CD14-positive monocyte (primary cell): ENCODE data around the gene LRRFIP1. TPM values are rescaled to one million over a fixed set of nuclear protein-coding genes. Genes with fewer than 3 reads are reported as not detected.
"Not testable (repeated sequence)": the region's sequence is repeated elsewhere in the genome, so short reads cannot be mapped to it uniquely, and the experiment has no call there.

ENCODE experiments used
- DNase-seq, 3 donors: peaks; one replicate each; pipeline ENCODE4 v3.0.0-alpha.2; 2011 to 2022
- H2AFZ ChIP-seq: 2 replicates; pipeline ENCODE4 v1.6.0; 2012; ENCODE audit warnings: mild to moderate bottlenecking, low read depth, low read length, inconsistent platforms; ENCODE audit not compliant: insufficient read depth, poor library complexity, severe bottlenecking
- H3K27ac ChIP-seq, 2 donors: 1 replicate in 1 of 2; 2 replicates in 1 of 2; pipeline ENCODE4 v1.5.1; 2012 to 2013; ENCODE audit warnings: low read length in 2 of 2, control low read depth in 1 of 2, inconsistent platforms in 1 of 2, low read depth in 1 of 2, mild to moderate bottlenecking in 1 of 2
- H3K27me3 ChIP-seq, 2 donors: one replicate each; pipeline versions ENCODE4 v1.6.0 to v1.6.1; 2011 to 2013; ENCODE audit warnings: low read length in 2 of 2; ENCODE audit not compliant: control insufficient read depth in 2 of 2, insufficient read depth in 2 of 2
- H3K36me3 ChIP-seq, 2 donors: replicated peaks in 1 of 2; 1 replicate in 1 of 2; 2 replicates in 1 of 2; pipeline versions ENCODE4 v1.5.1 to v1.6.1; 2012 to 2013; ENCODE audit warnings: low read length in 2 of 2, control low read depth in 1 of 2, inconsistent platforms in 1 of 2, mild to moderate bottlenecking in 1 of 2; ENCODE audit not compliant: insufficient read depth in 2 of 2, control insufficient read depth in 1 of 2
- H3K4me1 ChIP-seq, 2 donors: 1 replicate in 1 of 2; 2 replicates in 1 of 2; pipeline versions ENCODE4 v1.5.1 to v1.6.1; 2012 to 2013; ENCODE audit warnings: low read length in 2 of 2, control low read depth in 1 of 2, inconsistent platforms in 1 of 2, mild to moderate bottlenecking in 1 of 2, moderate library complexity in 1 of 2; ENCODE audit not compliant: insufficient read depth in 2 of 2, control insufficient read depth in 1 of 2
- H3K4me2 ChIP-seq: replicated peaks from 2 replicates; pipeline ENCODE3; 2012; ENCODE audit warnings: low read length, moderate library complexity, mild to moderate bottlenecking; ENCODE audit not compliant: poor library complexity, severe bottlenecking; ENCODE audit errors: extremely low read depth
- H3K4me3 ChIP-seq, 3 experiments: fragments of 200-600 bp in 1 of 3; sonication (generic) in 1 of 3; replicated peaks in 1 of 3; 1 replicate in 2 of 3; 2 replicates in 1 of 3; pipeline ENCODE4 v1.5.1; 2011 to 2013; ENCODE audit warnings: low read length in 3 of 3, mild to moderate bottlenecking in 3 of 3, control low read depth in 2 of 3, low read depth in 2 of 3, inconsistent platforms in 1 of 3, moderate library complexity in 1 of 3
- H3K79me2 ChIP-seq: 2 replicates; pipeline ENCODE4 v1.6.0; 2012; ENCODE audit warnings: mild to moderate bottlenecking, control low read depth, inconsistent platforms, low read length, moderate library complexity; ENCODE audit not compliant: insufficient read depth
- H3K9ac ChIP-seq: 2 replicates; pipeline ENCODE4 v1.6.0; 2017; ENCODE audit warnings: low read length, mild to moderate bottlenecking; ENCODE audit not compliant: insufficient read depth, poor library complexity, severe bottlenecking
- H3K9me3 ChIP-seq, 2 donors: replicated peaks in 1 of 2; 1 replicate in 1 of 2; 2 replicates in 1 of 2; pipeline versions ENCODE4 v1.5.1 to v1.6.1; 2012 to 2013; ENCODE audit warnings: low read length in 2 of 2, control low read depth in 1 of 2; ENCODE audit not compliant: control insufficient read depth in 1 of 2, insufficient read depth in 1 of 2
- H4K20me1 ChIP-seq: 2 replicates; pipeline ENCODE4 v1.6.0; 2012; ENCODE audit warnings: mild to moderate bottlenecking, low read length, control low read depth, moderate library complexity; ENCODE audit not compliant: insufficient read depth
- H3K27ac Mint-ChIP-seq, 7 donors: one replicate each; pipeline ENCODE4 v1.8.0; 2020; ENCODE audit warnings: mild to moderate bottlenecking in 7 of 7, mixed read lengths in 7 of 7, moderate library complexity in 6 of 7, inconsistent platforms in 2 of 7
- H3K27me3 Mint-ChIP-seq, 3 donors: one replicate each; pipeline ENCODE4 v1.8.0; 2021 to 2022; ENCODE audit warnings: low read depth in 3 of 3, mild to moderate bottlenecking in 3 of 3, mixed read lengths in 3 of 3, moderate library complexity in 3 of 3, inconsistent platforms in 1 of 3
- H3K36me3 Mint-ChIP-seq, 2 donors: one replicate each; pipeline ENCODE4 v1.8.0; 2020; ENCODE audit warnings: mixed read lengths in 2 of 2, inconsistent platforms in 1 of 2, mild to moderate bottlenecking in 1 of 2
- H3K4me1 Mint-ChIP-seq: one replicate; pipeline ENCODE4 v1.8.0; 2020; ENCODE audit warnings: mild to moderate bottlenecking, mixed read lengths
- H3K4me3 Mint-ChIP-seq, 2 donors: one replicate each; pipeline ENCODE4 v1.8.0; 2020; ENCODE audit warnings: mild to moderate bottlenecking in 2 of 2, mixed read lengths in 2 of 2, moderate library complexity in 1 of 2
- H3K9me3 Mint-ChIP-seq, 7 donors: one replicate each; pipeline ENCODE4 v1.8.0; 2020 to 2022; ENCODE audit warnings: mixed read lengths in 7 of 7, mild to moderate bottlenecking in 6 of 7, moderate library complexity in 6 of 7, inconsistent platforms in 2 of 7
- CTCF ChIP-seq: fragments of 200-600 bp; IDR thresholded peaks from one replicate; pipeline ENCODE4 v1.8.0; 2022; ENCODE audit warnings: antibody characterized with exemption, mild to moderate bottlenecking
- WGBS: methylation state at CpG from one replicate; pipeline ENCODE4 v1.1.5; 2013; ENCODE audit warnings: missing lambda C conversion rate; ENCODE audit not compliant: insufficient coverage; 5-methylcytosine and 5-hydroxymethylcytosine counted together
- intact Hi-C, 2 donors: fragments of 100-400 bp; cut with micrococcal nuclease; formaldehyde crosslinking; loops; one replicate each; pipeline versions ENCODE4 v1.15.0 to v1.15.1; 2023
- polyA plus RNA-seq, 3 donors: library from polyadenylated mRNA; depleted of rRNA in 1 of 3; unstranded in 2 of 3; stranded (reverse) in 1 of 3; fragments of 300-500 nt in 2 of 3; fragments of >200 nt in 1 of 3; fragmentation: Illumina TruSeq in 2 of 3; gene quantifications; 1 replicate in 2 of 3; 2 replicates in 1 of 3; pipeline ENCODE4 v1.2.3, GENCODE V29; 2012 to 2021

The LRRFIP1 gene
- polyA plus RNA-seq, 3 donors: 67.3 to 148 (median 98.3) TPM

DNA sequence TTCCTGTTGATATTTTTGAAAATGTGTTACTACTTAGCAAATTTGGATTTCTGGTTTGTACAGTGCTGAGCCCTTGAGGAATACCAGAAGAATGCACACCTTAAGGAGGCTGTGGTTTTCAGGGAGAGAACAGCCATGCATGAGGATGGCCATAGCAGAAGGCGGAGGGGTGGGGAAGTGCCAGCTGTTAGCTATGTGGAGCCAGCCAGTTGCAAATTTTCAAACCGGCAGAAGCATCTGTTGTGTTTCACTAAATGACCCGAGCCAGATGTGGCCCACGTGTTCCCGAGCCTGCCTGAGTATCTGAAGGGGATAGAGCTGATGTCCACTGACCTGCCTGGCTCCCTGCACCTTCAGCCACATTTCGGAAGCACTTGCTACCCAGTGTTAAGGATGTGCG, 154.8 kb downstream of the LRRFIP1 start:
- H3K4me3 ChIP-seq: no peak overlapping the region
- H3K79me2 ChIP-seq: no peaks in the 10 kb centered on the region
- 93% methylated on average over 7 of the region's 7 CpGs for WGBS
- no peak overlapping the region for H2AFZ ChIP-seq
- no peaks in the 10 kb centered on the region for H3K4me1 ChIP-seq
- H3K27me3 ChIP-seq: no peaks in the 10 kb centered on the region
- no peak overlapping the region for H3K27ac Mint-ChIP-seq
- H3K9me3 ChIP-seq: peaks cover 8 to 19% of the 10 kb centered on the region in 2 donors
- H3K9me3 Mint-ChIP-seq: peaks cover 14 to 28% (median 20%) of the 10 kb centered on the region in 7 donors
- intact Hi-C loops: no loop called here
- H3K36me3 ChIP-seq: peaks cover 52 to 74% of the 10 kb centered on the region in 2 donors
- H3K27me3 Mint-ChIP-seq: peaks cover 0 to 2% (median 0%) of the 10 kb centered on the region in 3 donors
- H3K36me3 Mint-ChIP-seq: peaks cover 68 to 80% of the 10 kb centered on the region in 2 donors
- no peak for DNase-seq
- H4K20me1 ChIP-seq: peaks cover 37% of the 10 kb centered on the region
- H3K4me2 ChIP-seq: no peak overlapping the region
- H3K4me3 Mint-ChIP-seq: no peak overlapping the region
- no peak overlapping the region for H3K27ac ChIP-seq
- H3K9ac ChIP-seq: no peak overlapping the region
- no peak for TF ChIP-seq CTCF
- no peaks in the 10 kb centered on the region for H3K4me1 Mint-ChIP-seq

- H4K20me1 ChIP-seq: peaks cover 23% of the 10 kb centered on the region
- H3K9ac ChIP-seq, DNase-seq, H3K27ac Mint-ChIP-seq, H3K79me2 ChIP-seq, H3K27ac ChIP-seq, H3K27me3 Mint-ChIP-seq, H2AFZ ChIP-seq, H3K4me2 ChIP-seq, H3K4me1 ChIP-seq, intact Hi-C loops, H3K4me3 Mint-ChIP-seq, H3K4me3 ChIP-seq, H3K4me1 Mint-ChIP-seq, H3K27me3 ChIP-seq: not testable (repeated sequence)
- peaks cover 38 to 71% of the 10 kb centered on the region in 2 donors for H3K36me3 ChIP-seq
- no CpG with 5 or more reads among the region's 5 CpGs for WGBS
- Mint-ChIP-seq H3K9me3 (peaks cover 14 to 28% (median 19%) of the 10 kb centered on the region in 7 donors), H3K36me3 (peaks cover 54 to 72% of the 10 kb centered on the region in 2 donors)
- H3K9me3 ChIP-seq: peaks cover 8 to 19% of the 10 kb centered on the region in 2 donors
Measured at GRCh38 chr2:237783678-237784077, 156.3 kb downstream of the LRRFIP1 start.
